KMS-11 (cell line): ENCODE data around the gene EFCAB6.

Experiments used
- H2AFZ ChIP-seq: fragments of 200-600 bp; sonication (generic); 2 replicates; pipeline ENCODE4 v1.6.1; 2016; ENCODE audit warnings: antibody characterized with exemption, mixed run types, low read depth
- H3K27ac ChIP-seq: fragments of 200-600 bp; sonication (generic); 2 replicates; pipeline ENCODE4 v1.6.1; 2016; ENCODE audit warnings: mild to moderate bottlenecking, mixed run types
- H3K27me3 ChIP-seq: fragments of 200-600 bp; sonication (generic); 2 replicates; pipeline ENCODE4 v1.6.1; 2017; ENCODE audit warnings: mild to moderate bottlenecking, low read depth, mixed run types, moderate library complexity; ENCODE audit not compliant: insufficient read depth
- H3K36me3 ChIP-seq: fragments of 200-600 bp; sonication (generic); 2 replicates; pipeline ENCODE4 v1.6.1; 2017; ENCODE audit warnings: mild to moderate bottlenecking, mixed run types; ENCODE audit not compliant: insufficient read depth
- H3K4me1 ChIP-seq: fragments of 200-600 bp; sonication (generic); 2 replicates; pipeline ENCODE4 v1.6.1; 2016; ENCODE audit warnings: mild to moderate bottlenecking, low read depth, mixed run types; ENCODE audit not compliant: poor library complexity, severe bottlenecking
- H3K4me2 ChIP-seq: fragments of 200-600 bp; sonication (generic); 2 replicates; pipeline ENCODE4 v1.7.0; 2016; ENCODE audit warnings: mild to moderate bottlenecking, mixed run types
- H3K4me3 ChIP-seq: fragments of 200-600 bp; sonication (generic); IDR thresholded peaks from 2 replicates; pipeline ENCODE4 v1.6.1; 2017; ENCODE audit warnings: low read depth, low read length, mixed read lengths; ENCODE audit not compliant: insufficient read depth
- H3K79me2 ChIP-seq: fragments of 200-600 bp; sonication (generic); 2 replicates; pipeline ENCODE4 v1.6.1; 2016; ENCODE audit warnings: low read depth, mixed run types; ENCODE audit not compliant: insufficient read depth
- H3K9ac ChIP-seq: fragments of 200-600 bp; sonication (generic); 2 replicates; pipeline ENCODE4 v1.6.1; 2016; ENCODE audit warnings: mild to moderate bottlenecking, mixed run types
- H4K20me1 ChIP-seq: fragments of 200-600 bp; sonication (generic); 2 replicates; pipeline ENCODE4 v1.6.1; 2016; ENCODE audit warnings: mild to moderate bottlenecking, mixed run types; ENCODE audit not compliant: insufficient read depth
- CTCF ChIP-seq: fragments of 200-600 bp; sonication (generic); conservative IDR thresholded peaks from 2 replicates; pipeline ENCODE4 v1.6.1; 2017; ENCODE audit warnings: low read depth, mild to moderate bottlenecking, antibody characterized with exemption, low read length, moderate library complexity, mixed read lengths

Gene EFCAB6

GRCh38 chr22:43829904-43830851 lies 18.1 kb upstream of the EFCAB6 start:
- H2AFZ ChIP-seq, result no peak overlapping the region
- no peak for TF ChIP-seq CTCF
- H4K20me1 ChIP-seq, result no peaks in the 10 kb centered on the region

GRCh38 chr22:43828998-43829782 lies 17.1 kb upstream of the EFCAB6 start:
- H3K79me2 ChIP-seq, result no peaks in the 10 kb centered on the region
- no peak overlapping the region for H3K4me2 ChIP-seq
- no peaks in the 10 kb centered on the region for H3K36me3 ChIP-seq
- H3K4me3 ChIP-seq, result no peak overlapping the region
- H3K4me1 ChIP-seq, result no peaks in the 10 kb centered on the region
- no peak overlapping the region for H2AFZ ChIP-seq
- H3K27me3 ChIP-seq, result peaks cover 43% of the 10 kb centered on the region
- TF ChIP-seq CTCF, result no peak
- no peak overlapping the region for H3K9ac ChIP-seq
- H4K20me1 ChIP-seq, result no peaks in the 10 kb centered on the region
- H3K27ac ChIP-seq, result no peak overlapping the region

More at GRCh38 chr22:43829904-43830851, 18.1 kb upstream of the EFCAB6 start:
- Histone ChIP-seq H3K4me3 (no peak overlapping the region), H3K4me1 (no peaks in the 10 kb centered on the region), H3K27me3 (peaks cover 34% of the 10 kb centered on the region), H3K36me3 (no peaks in the 10 kb centered on the region), H3K4me2 (no peak overlapping the region), H3K27ac (no peak overlapping the region), H3K79me2 (no peaks in the 10 kb centered on the region), H3K9ac (no peak overlapping the region)

GRCh38 chr22:43828725-43828997 lies 16.6 kb upstream of the EFCAB6 start:
- Histone ChIP-seq H4K20me1 (no peaks in the 10 kb centered on the region), H3K27ac (no peak overlapping the region), H3K79me2 (no peaks in the 10 kb centered on the region), H3K9ac (no peak overlapping the region), H3K27me3 (peaks cover 48% of the 10 kb centered on the region), H3K36me3 (no peaks in the 10 kb centered on the region), H2AFZ (no peak overlapping the region), H3K4me3 (no peak overlapping the region), H3K4me2 (no peak overlapping the region), H3K4me1 (no peaks in the 10 kb centered on the region)
- no peak for TF ChIP-seq CTCF

- Histone ChIP-seq H3K9ac (no peak overlapping the region), H3K79me2 (no peaks in the 10 kb centered on the region), H3K4me2 (no peak overlapping the region), H3K4me1 (no peaks in the 10 kb centered on the region), H2AFZ (no peak overlapping the region), H4K20me1 (no peaks in the 10 kb centered on the region), H3K27me3 (peaks cover 53% of the 10 kb centered on the region), H3K4me3 (no peak overlapping the region), H3K27ac (no peak overlapping the region), H3K36me3 (no peaks in the 10 kb centered on the region)
- TF ChIP-seq CTCF, result no peak
These were observed 16.0 kb upstream of the EFCAB6 start for GRCh38 chr22:43827926-43828724.
